RCC 7860 (cell line): Measurements from ENCODE around the gene NPAS3.

Experiments used
- DNase-seq: peaks from one replicate; pipeline ENCODE4 v3.0.0-alpha.2; 2015; ENCODE audit warnings: low spot score
- FAIRE-seq: peaks from 2 replicates; lab custom pipeline; 2012; peaks lifted over from hg19 to GRCh38; lab: Jason Lieb, UNC

NPAS3 gene

GRCh38 chr14:32940066-32940651 lies 1.5 kb downstream of the NPAS3 start:
- no peak for FAIRE-seq
- DNase-seq: no peak

GRCh38 chr14:32940711-32941667 lies 2.3 kb downstream of the NPAS3 start:
- FAIRE-seq (no peak), DNase-seq (no peak)

GRCh38 chr14:32941668-32942065 lies 3.0 kb downstream of the NPAS3 start:
- no peak for FAIRE-seq
- no peak for DNase-seq

GRCh38 chr14:32947081-32947480 lies 8.4 kb downstream of the NPAS3 start:
- no peak for DNase-seq
- no peak for FAIRE-seq

- no peak for DNase-seq
- no peak for FAIRE-seq
These were observed 9.1 kb downstream of the NPAS3 start for GRCh38 chr14:32947792-32948191.

GRCh38 chr14:32950584-32950983 lies 11.9 kb downstream of the NPAS3 start:
- FAIRE-seq (no peak), DNase-seq (no peak)

GRCh38 chr14:32967421-32967820 lies 28.7 kb downstream of the NPAS3 start:
- DNase-seq: no peak
- no peak for FAIRE-seq

GRCh38 chr14:32968972-32969544 lies 30.4 kb downstream of the NPAS3 start:
- no peak for FAIRE-seq
- DNase-seq: no peak

GRCh38 chr14:32977913-32978312 lies 39.2 kb downstream of the NPAS3 start:
- DNase-seq (no peak), FAIRE-seq (no peak)

- FAIRE-seq (no peak), DNase-seq (no peak)
These were observed 40.1 kb downstream of the NPAS3 start for GRCh38 chr14:32978691-32979255.

- DNase-seq (no peak), FAIRE-seq (no peak)
These were observed 41.7 kb downstream of the NPAS3 start for GRCh38 chr14:32980178-32980901.

GRCh38 chr14:32980902-32981501 lies 42.3 kb downstream of the NPAS3 start:
- no peak for FAIRE-seq
- DNase-seq: no peak

GRCh38 chr14:32984241-32984930 lies 45.7 kb downstream of the NPAS3 start:
- FAIRE-seq (no peak), DNase-seq (no peak)

- FAIRE-seq (no peak), DNase-seq (no peak)
These were observed 47.2 kb downstream of the NPAS3 start for GRCh38 chr14:32985866-32986265.

GRCh38 chr14:32986791-32987540 lies 48.3 kb downstream of the NPAS3 start:
- no peak for FAIRE-seq
- no peak for DNase-seq

- FAIRE-seq: no peak
- no peak for DNase-seq
These were observed 53.0 kb downstream of the NPAS3 start for GRCh38 chr14:32991691-32992090.

GRCh38 chr14:32993921-32994320 lies 55.2 kb downstream of the NPAS3 start:
- DNase-seq: no peak

GRCh38 chr14:32996343-32996742 lies 57.7 kb downstream of the NPAS3 start:
- no peak for FAIRE-seq

More at GRCh38 chr14:32993921-32994320, 55.2 kb downstream of the NPAS3 start:
- FAIRE-seq: no peak

GRCh38 chr14:32998433-32998832 lies 59.8 kb downstream of the NPAS3 start:
- FAIRE-seq (no peak), DNase-seq (no peak)

More at GRCh38 chr14:32996343-32996742, 57.7 kb downstream of the NPAS3 start:
- no peak for DNase-seq
